GM19397 (cell line): ENCODE measurements around the gene IFT122.
"Not testable (repeated sequence)": the region's sequence is repeated elsewhere in the genome, so short reads cannot be mapped to it uniquely, and the experiment has no call there.

ENCODE experiments used
- ATAC-seq: cut with Tn5 transposase; IDR thresholded peaks from one replicate; pipeline ENCODE4 v1.9.1; 2021; ENCODE audit warnings: mild to moderate bottlenecking, moderate library complexity; ENCODE audit not compliant: unreplicated experiment

Gene IFT122

GRCh38 chr3:129469026-129469425, 29.0 kb downstream of the IFT122 start:
- no peak for ATAC-seq

- ATAC-seq: no peak
Measured at GRCh38 chr3:129470861-129471260, 30.8 kb downstream of the IFT122 start.

GRCh38 chr3:129473067-129473768, 33.2 kb downstream of the IFT122 start:
- no peak for ATAC-seq

- ATAC-seq: no peak
Measured at GRCh38 chr3:129473769-129474152, 33.7 kb downstream of the IFT122 start.

- no peak for ATAC-seq
Measured at GRCh38 chr3:129474984-129475804, 35.2 kb downstream of the IFT122 start.

GRCh38 chr3:129475863-129476262, 35.8 kb downstream of the IFT122 start:
- ATAC-seq: no peak

- ATAC-seq: no peak
Measured at GRCh38 chr3:129476586-129476985, 36.6 kb downstream of the IFT122 start.

- ATAC-seq: not testable (repeated sequence)
Measured at GRCh38 chr3:129481225-129481765, 41.3 kb downstream of the IFT122 start.

- ATAC-seq: no peak
Measured at GRCh38 chr3:129481766-129482332, 41.8 kb downstream of the IFT122 start.

GRCh38 chr3:129482721-129483120, 42.7 kb downstream of the IFT122 start:
- ATAC-seq: no peak

- no peak for ATAC-seq
Measured at GRCh38 chr3:129483870-129484269, 43.8 kb downstream of the IFT122 start.

- ATAC-seq: not testable (repeated sequence)
Measured at GRCh38 chr3:129485146-129485545, 45.1 kb downstream of the IFT122 start.

GRCh38 chr3:129485721-129486663, 46.0 kb downstream of the IFT122 start:
- ATAC-seq: no peak

- no peak for ATAC-seq
Measured at GRCh38 chr3:129486664-129487035, 46.6 kb downstream of the IFT122 start.

GRCh38 chr3:129487183-129487867, 47.3 kb downstream of the IFT122 start:
- no peak for ATAC-seq

- not testable (repeated sequence) for ATAC-seq
Measured at GRCh38 chr3:129487868-129488335, 47.9 kb downstream of the IFT122 start.

GRCh38 chr3:129489258-129489657, 49.2 kb downstream of the IFT122 start:
- ATAC-seq: not testable (repeated sequence)

- peak; percentile 77 for ATAC-seq
Measured at GRCh38 chr3:129490273-129490675, 50.2 kb downstream of the IFT122 start.

GRCh38 chr3:129491077-129491476, 51.1 kb downstream of the IFT122 start:
- ATAC-seq: not testable (repeated sequence)

- no peak for ATAC-seq
Measured at GRCh38 chr3:129491794-129492193, 51.8 kb downstream of the IFT122 start.
